Activated naive CD8-positive, alpha-beta T cell (primary cell): ENCODE results near the gene GHRL.

Source experiments
- H3K27ac Mint-ChIP-seq: one replicate; pipeline ENCODE4 v1.8.0; 2021; ENCODE audit warnings: mixed read lengths
- H3K27me3 Mint-ChIP-seq: one replicate; pipeline ENCODE4 v1.8.0; 2021; ENCODE audit warnings: mixed read lengths
- H3K36me3 Mint-ChIP-seq: one replicate; pipeline ENCODE4 v1.8.0; 2021; ENCODE audit warnings: mixed read lengths
- H3K4me1 Mint-ChIP-seq: one replicate; pipeline ENCODE4 v1.8.0; 2021; ENCODE audit warnings: low read depth, mixed read lengths
- H3K4me3 Mint-ChIP-seq: one replicate; pipeline ENCODE4 v1.8.0; 2021; ENCODE audit warnings: mild to moderate bottlenecking, mixed read lengths
- H3K9me3 Mint-ChIP-seq: one replicate; pipeline ENCODE4 v1.8.0; 2021; ENCODE audit warnings: low read depth, mixed read lengths

GHRL gene

GRCh38 chr3:10260211-10260701 lies 32.5 kb downstream of the GHRL start:
- Mint-ChIP-seq H3K36me3 (peaks cover 16% of the 10 kb centered on the region), H3K9me3 (no peaks in the 10 kb centered on the region), H3K27me3 (no peaks in the 10 kb centered on the region), H3K4me1 (peaks cover 76% of the 10 kb centered on the region), H3K27ac (peak overlapping the region; percentile 46), H3K4me3 (no peak overlapping the region)

DNA sequence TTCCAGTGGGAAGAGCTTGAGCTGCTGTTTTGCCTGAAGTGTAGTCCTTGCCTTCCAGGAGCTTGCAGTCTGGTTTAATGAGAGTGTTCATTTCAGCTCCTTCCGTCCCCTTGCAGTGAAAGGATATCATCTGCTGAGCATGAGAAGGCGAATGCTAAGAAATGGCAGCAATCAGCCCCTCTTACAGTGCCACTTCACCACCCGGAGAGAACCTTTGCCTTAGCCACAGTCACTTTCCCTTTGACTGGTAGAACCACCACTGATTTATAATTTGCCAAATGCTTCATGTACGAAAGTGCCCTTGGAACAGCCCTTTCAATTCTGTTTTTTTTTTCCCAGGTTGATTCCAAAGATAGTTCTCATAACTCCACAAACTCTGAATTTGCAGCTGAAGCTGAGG lies 32.9 kb downstream of the GHRL start:
- Mint-ChIP-seq H3K9me3 (no peaks in the 10 kb centered on the region), H3K4me1 (peaks cover 77% of the 10 kb centered on the region), H3K27ac (peak overlapping the region; percentile 46), H3K27me3 (no peaks in the 10 kb centered on the region), H3K4me3 (no peak overlapping the region), H3K36me3 (peaks cover 16% of the 10 kb centered on the region)

DNA sequence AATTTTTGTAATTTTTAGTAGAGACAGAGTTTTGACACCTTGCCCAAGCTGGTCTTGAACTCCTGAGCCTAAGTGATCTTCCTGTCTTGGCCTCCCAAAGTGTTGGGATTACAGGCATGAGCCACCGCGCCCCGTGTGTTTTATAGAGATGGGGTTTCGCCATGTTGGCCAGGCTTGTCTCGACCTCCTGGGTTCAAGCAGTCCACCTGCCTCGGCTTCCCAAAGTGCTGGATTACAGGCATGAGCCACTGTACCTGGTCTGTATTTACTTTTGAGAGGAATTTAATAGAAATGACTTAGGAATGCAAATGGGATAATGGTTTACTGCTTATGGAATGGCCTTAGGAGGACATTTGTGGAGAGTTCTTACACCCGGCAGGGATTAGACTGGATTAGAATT lies 33.7 kb downstream of the GHRL start:
- Mint-ChIP-seq H3K4me1 (peaks cover 77% of the 10 kb centered on the region), H3K27ac (peak overlapping the region; percentile 8), H3K36me3 (peaks cover 13% of the 10 kb centered on the region), H3K4me3 (no peak overlapping the region), H3K9me3 (no peaks in the 10 kb centered on the region), H3K27me3 (no peaks in the 10 kb centered on the region)

DNA sequence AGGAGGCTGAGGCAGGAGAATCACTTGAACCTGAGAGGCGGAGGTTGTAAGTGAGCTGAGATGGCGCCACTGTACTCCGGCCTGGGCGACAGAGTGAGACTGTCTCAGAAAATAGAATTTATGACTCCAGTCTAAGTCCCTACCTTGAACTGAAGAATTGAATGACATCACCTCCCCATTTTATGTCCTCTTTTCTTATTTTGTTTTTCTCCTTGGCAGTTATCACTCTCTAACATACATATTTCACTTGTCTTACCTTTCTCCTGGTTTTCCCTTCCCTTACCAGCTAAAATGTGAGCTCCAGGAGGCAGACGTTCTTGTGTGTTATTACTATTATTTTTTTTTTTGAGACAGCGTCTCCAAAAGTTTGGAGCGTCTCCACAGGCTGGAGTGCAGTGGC lies 36.9 kb downstream of the GHRL start:
- no peak overlapping the region for H3K4me3 Mint-ChIP-seq
- peak overlapping the region; percentile 54 for H3K27ac Mint-ChIP-seq
- H3K9me3 Mint-ChIP-seq: no peaks in the 10 kb centered on the region

GRCh38 chr3:10253731-10254130 lies 39.0 kb downstream of the GHRL start:
- peak overlapping the region; percentile 90 for H3K27ac Mint-ChIP-seq
- no peaks in the 10 kb centered on the region for H3K27me3 Mint-ChIP-seq
- peak overlapping the region; percentile 71 for H3K4me3 Mint-ChIP-seq
- peaks cover 73% of the 10 kb centered on the region for H3K4me1 Mint-ChIP-seq
- H3K36me3 Mint-ChIP-seq: peaks cover 28% of the 10 kb centered on the region
- H3K9me3 Mint-ChIP-seq: no peaks in the 10 kb centered on the region

More for the DNA sequence above, 36.9 kb downstream of the GHRL start:
- Mint-ChIP-seq H3K27me3 (no peaks in the 10 kb centered on the region), H3K4me1 (peaks cover 76% of the 10 kb centered on the region), H3K36me3 (peaks cover 18% of the 10 kb centered on the region)

DNA sequence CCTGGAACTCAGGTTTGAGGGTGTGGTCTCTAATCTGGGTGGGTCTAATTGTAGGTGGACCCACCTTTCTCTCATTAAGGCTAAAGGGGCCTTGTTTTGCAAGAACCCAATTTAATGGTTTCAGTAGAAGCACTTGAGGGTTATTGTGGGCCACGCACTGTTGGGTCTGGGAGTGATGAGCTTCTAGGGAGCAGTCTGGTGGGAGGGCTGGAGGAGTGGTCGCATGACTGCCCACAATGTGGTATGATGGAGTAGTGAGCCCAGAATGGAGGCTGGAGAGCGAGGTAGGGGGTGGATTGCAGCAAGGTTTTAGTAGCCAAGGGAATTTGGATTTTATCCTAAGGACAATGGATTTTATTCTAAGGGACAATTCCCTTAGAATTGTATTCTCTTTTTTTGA lies 41.7 kb downstream of the GHRL start:
- Mint-ChIP-seq H3K4me3 (peak overlapping the region; percentile 97), H3K27ac (peak overlapping the region; percentile 98)

GRCh38 chr3:10249833-10250232 lies 42.9 kb downstream of the GHRL start:
- peaks cover 8% of the 10 kb centered on the region for H3K9me3 Mint-ChIP-seq
- no peaks in the 10 kb centered on the region for H3K27me3 Mint-ChIP-seq
- peaks cover 56% of the 10 kb centered on the region for H3K4me1 Mint-ChIP-seq
- H3K27ac Mint-ChIP-seq: peak overlapping the region; percentile 98
- H3K4me3 Mint-ChIP-seq: peak overlapping the region; percentile 97
- peaks cover 34% of the 10 kb centered on the region for H3K36me3 Mint-ChIP-seq

More for the DNA sequence above, 41.7 kb downstream of the GHRL start:
- no peaks in the 10 kb centered on the region for H3K27me3 Mint-ChIP-seq
- peaks cover 66% of the 10 kb centered on the region for H3K4me1 Mint-ChIP-seq
- peaks cover 3% of the 10 kb centered on the region for H3K9me3 Mint-ChIP-seq
- H3K36me3 Mint-ChIP-seq: peaks cover 30% of the 10 kb centered on the region

- Mint-ChIP-seq H3K27ac (peak overlapping the region; percentile 98), H3K9me3 (peaks cover 8% of the 10 kb centered on the region), H3K36me3 (peaks cover 34% of the 10 kb centered on the region), H3K4me1 (peaks cover 55% of the 10 kb centered on the region), H3K27me3 (no peaks in the 10 kb centered on the region), H3K4me3 (peak overlapping the region; percentile 97)
Observed at GRCh38 chr3:10248984-10249748, 43.6 kb downstream of the GHRL start.

GRCh38 chr3:10248184-10248983 lies 44.4 kb downstream of the GHRL start, which contains the start of gene TATDN2:
Gene TATDN2 (plus strand): TSS chr3:10248459. CDS start chr3:10249201, 742 bp downstream.
- Mint-ChIP-seq H3K4me1 (peaks cover 54% of the 10 kb centered on the region), H3K9me3 (peaks cover 8% of the 10 kb centered on the region), H3K27me3 (no peaks in the 10 kb centered on the region), H3K4me3 (peak within 1 kb of the TSS; percentile 97), H3K36me3 (peaks cover 30% of the 10 kb centered on the region), H3K27ac (peak within 1 kb of the TSS; percentile 98)

DNA sequence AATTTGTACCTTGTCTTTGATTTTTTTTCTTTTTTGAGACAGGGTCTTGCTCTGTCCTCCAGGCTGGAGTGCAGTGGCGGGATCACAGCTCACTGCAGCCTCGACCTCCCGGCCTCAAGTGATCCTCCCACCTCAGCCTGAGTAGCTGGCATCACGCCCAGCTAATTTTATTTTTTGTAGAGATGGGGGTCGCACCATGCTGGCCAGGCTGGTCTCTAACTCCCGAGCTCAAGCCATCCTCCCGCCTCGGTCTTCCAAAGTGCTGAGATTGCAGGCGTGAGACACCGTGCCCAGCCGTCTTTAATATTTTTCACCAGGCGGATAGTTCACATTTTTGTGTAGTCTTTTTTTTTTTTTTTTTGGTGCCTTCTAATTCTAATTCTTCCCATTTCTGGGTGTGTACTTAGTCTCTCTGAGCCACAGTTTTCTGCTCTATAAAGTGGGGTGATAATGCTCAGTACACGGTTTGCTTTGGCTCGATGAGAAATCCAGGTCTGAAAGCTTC lies 45.0 kb downstream of the GHRL start:
- peaks cover 54% of the 10 kb centered on the region for H3K4me1 Mint-ChIP-seq
- H3K27me3 Mint-ChIP-seq: no peaks in the 10 kb centered on the region
- peak overlapping the region; percentile 93 for H3K27ac Mint-ChIP-seq
- H3K36me3 Mint-ChIP-seq: peaks cover 27% of the 10 kb centered on the region
- H3K9me3 Mint-ChIP-seq: peaks cover 8% of the 10 kb centered on the region
- peak overlapping the region; percentile 87 for H3K4me3 Mint-ChIP-seq

DNA sequence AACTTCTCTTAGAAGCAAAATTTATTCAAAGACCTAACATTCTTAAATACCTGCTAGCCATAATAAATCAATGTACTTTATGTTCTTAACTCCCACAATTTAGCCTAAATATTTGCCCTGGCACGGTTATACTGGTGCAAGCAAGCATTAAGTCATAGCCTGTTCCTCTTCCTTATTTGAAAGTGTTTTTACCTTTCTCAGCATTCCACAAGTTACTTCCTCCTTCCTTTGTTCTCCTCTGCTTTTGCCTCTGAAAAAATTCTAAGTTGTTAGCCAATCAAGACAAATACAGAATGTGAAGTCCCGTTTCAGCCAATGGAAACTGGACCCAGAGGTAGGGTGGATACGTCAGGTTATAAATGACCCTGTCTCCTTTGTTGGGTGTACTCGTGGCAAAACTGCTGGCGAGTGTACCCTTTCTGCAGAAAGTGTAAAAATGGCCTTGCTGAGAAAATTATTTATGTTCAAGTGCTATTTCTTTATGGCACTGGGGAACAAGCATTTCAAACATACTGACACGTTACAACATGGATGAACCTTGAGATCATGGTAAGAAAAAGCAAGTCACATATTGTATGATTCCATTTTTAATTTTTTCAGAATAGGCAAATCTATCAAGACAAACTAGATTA lies 47.5 kb downstream of the GHRL start:
- peaks cover 15% of the 10 kb centered on the region for H3K36me3 Mint-ChIP-seq
- no peak overlapping the region for H3K27ac Mint-ChIP-seq
- H3K4me3 Mint-ChIP-seq: no peak overlapping the region
- no peaks in the 10 kb centered on the region for H3K27me3 Mint-ChIP-seq
- peaks cover 55% of the 10 kb centered on the region for H3K4me1 Mint-ChIP-seq
- H3K9me3 Mint-ChIP-seq: peaks cover 8% of the 10 kb centered on the region

- Mint-ChIP-seq H3K27ac (peak overlapping the region; percentile 70), H3K4me1 (peaks cover 51% of the 10 kb centered on the region), H3K4me3 (no peak overlapping the region)
Observed at GRCh38 chr3:10244009-10244408, 48.7 kb downstream of the GHRL start.

GRCh38 chr3:10242182-10243065 lies 50.3 kb downstream of the GHRL start:
- peak overlapping the region; percentile 78 for H3K4me3 Mint-ChIP-seq
- H3K36me3 Mint-ChIP-seq: peaks cover 9% of the 10 kb centered on the region
- H3K27ac Mint-ChIP-seq: peak overlapping the region; percentile 94
- H3K4me1 Mint-ChIP-seq: peaks cover 58% of the 10 kb centered on the region
- no peaks in the 10 kb centered on the region for H3K27me3 Mint-ChIP-seq
- H3K9me3 Mint-ChIP-seq: peaks cover 8% of the 10 kb centered on the region

More at GRCh38 chr3:10244009-10244408, 48.7 kb downstream of the GHRL start:
- Mint-ChIP-seq H3K36me3 (peaks cover 13% of the 10 kb centered on the region), H3K9me3 (peaks cover 8% of the 10 kb centered on the region), H3K27me3 (no peaks in the 10 kb centered on the region)

- peaks cover 61% of the 10 kb centered on the region for H3K4me1 Mint-ChIP-seq
- H3K9me3 Mint-ChIP-seq: peaks cover 5% of the 10 kb centered on the region
- H3K36me3 Mint-ChIP-seq: peaks cover 11% of the 10 kb centered on the region
- no peak overlapping the region for H3K4me3 Mint-ChIP-seq
- no peaks in the 10 kb centered on the region for H3K27me3 Mint-ChIP-seq
- H3K27ac Mint-ChIP-seq: peak overlapping the region; percentile 64
Observed at GRCh38 chr3:10240799-10241198, 51.9 kb downstream of the GHRL start.
